ENCODE measurements around the gene IL17C. TPM values are rescaled to one million over a fixed set of nuclear protein-coding genes. Genes with fewer than 3 reads are reported as not detected.

The IL17C gene
- total and polyA plus RNA-seq, 2 of the 8 experiments (the other 6 are each of a cell fraction or from before 2014, with no cell fraction given), result 1.1 to 1.9 TPM

- POLR2A ChIA-PET (ENCODE audit: partially characterized antibody), result interaction anchor here (1.0 to 1.7 kb wide), 2 partner anchors 10 to 71 kb away, joined by 3 to 6 read pairs; no protein-coding TSS in a partner anchor
- Histone ChIP-seq H3K79me2 (ENCODE audit: control insufficient read depth in 1 of 2, insufficient read depth in 2 of 2, low read length in 2 of 2) (peaks cover 0 to 9% of the 10 kb centered on the region in 2 experiments; a peak in 1 of 4 replicates), H3K23ac (ENCODE audit: insufficient read length) (no peak overlapping the region), H2BK15ac (ENCODE audit: low read length) (no peak overlapping the region), H3K27me3 (replicated peaks in 1 of 4; ENCODE audit: control insufficient read depth in 3 of 4, extremely low read depth in 1 of 4, insufficient read depth in 3 of 4, low read length in 3 of 4) (no peaks in the 10 kb centered on the region), H3K27ac (ENCODE audit: low read depth, low read length) (no peak overlapping the region), H3K79me1 (ENCODE audit: low read depth, low read length) (peaks cover 9% of the 10 kb centered on the region; the same call in 1 of the 2 replicates), H3K9ac (replicated peaks in 1 of 4; ENCODE audit: extremely low read depth in 1 of 4, low read depth in 3 of 4, low read length in 3 of 4) (no peak overlapping the region), H2BK5ac (ENCODE audit: low read depth, low read length) (no peak overlapping the region), H2BK120ac (replicated peaks; ENCODE audit: low read depth, low read length) (no peak overlapping the region), H3K4ac (replicated peaks; ENCODE audit: insufficient read length, low read depth, low read length) (no peak overlapping the region), H4K5ac (ENCODE audit: insufficient read length, low read depth, low read length) (no peak overlapping the region), H3K23me2 (ENCODE audit: low read depth, low read length) (no peaks in the 10 kb centered on the region), H3K9me3 (ENCODE audit: insufficient read depth in 2 of 2, low read depth in 1 of 2, low read length in 1 of 2) (no peaks in the 10 kb centered on the region), H4K20me1 (replicated peaks in 1 of 2; ENCODE audit: control insufficient read depth in 1 of 2, insufficient read depth in 2 of 2, low read length in 2 of 2) (peaks cover 12 to 19% of the 10 kb centered on the region in 2 experiments), H4K8ac (ENCODE audit: extremely low read depth, insufficient read depth, low read length) (no peak overlapping the region; the same call in 1 of the 2 replicates), H3K4me3 (ENCODE audit: extremely low read depth in 1 of 4, insufficient read depth in 2 of 4, low read depth in 3 of 4, low read length in 4 of 4) (no peak overlapping the region), H3K36me3 (ENCODE audit: control insufficient read depth in 2 of 4, insufficient read depth in 4 of 4, low read length in 3 of 4) (peaks cover 16 to 35% (median 25%) of the 10 kb centered on the region in 4 experiments), H3K14ac (ENCODE audit: insufficient read length) (no peak overlapping the region), H4K91ac (replicated peaks; ENCODE audit: insufficient read length, low read length) (no peak overlapping the region), H2BK20ac (ENCODE audit: low read length) (no peak overlapping the region), H2AK5ac (ENCODE audit: low read depth, low read length) (no peak overlapping the region), H3K4me1 (replicated peaks in 1 of 4; ENCODE audit: control insufficient read depth in 3 of 4, insufficient read depth in 4 of 4, low read length in 3 of 4) (no peaks in the 10 kb centered on the region; a peak in 1 of 7 replicates), H2BK12ac (ENCODE audit: low read depth, low read length) (no peak overlapping the region), H3K56ac (replicated peaks; ENCODE audit: insufficient read length, low read depth, low read length) (no peak overlapping the region), H2AFZ (ENCODE audit: low read length) (no peak overlapping the region), H3K4me2 (ENCODE audit: insufficient read depth in 1 of 2, low read depth in 2 of 2, low read length in 2 of 2) (no peak overlapping the region), H3K18ac (ENCODE audit: extremely low read depth, low read length) (no peak overlapping the region)
- no peak for TF ChIP-seq CBX8 (IDR thresholded peaks at IDR 0.05; ENCODE audit: borderline replicate concordance, low read depth, low read length)
- no peak for TF ChIP-seq SP2 (IDR thresholded peaks at IDR 0.05; ENCODE audit: low read length)
- no peak for TF ChIP-seq NANOG (IDR thresholded peaks at IDR 0.05; ENCODE audit: insufficient read depth, low read depth, low read length, poor library complexity, severe bottlenecking)
- TF ChIP-seq TAF7 (optimal IDR thresholded peaks at IDR 0.05; ENCODE audit: borderline replicate concordance, low read depth, low read length), result no peak
- TF ChIP-seq GTF2F1 (IDR thresholded peaks at IDR 0.05; ENCODE audit: borderline replicate concordance, low read depth, low read length), result no peak
- TF ChIP-seq SRF (IDR thresholded peaks at IDR 0.05; ENCODE audit: low read depth, low read length), result no peak
- TF ChIP-seq SIX5 (IDR thresholded peaks at IDR 0.05; ENCODE audit: low read depth, low read length), result no peak
- no peak for DNase-seq (ENCODE audit: low read depth in 1 of 2, low spot score in 2 of 2)
- CTCF ChIA-PET (ENCODE audit: partially characterized antibody), result interaction anchor here (0.6 to 11.2 kb wide), 3 partner anchors 10 to 69 kb away, joined by 3 to 89 read pairs (median 3); no protein-coding TSS in a partner anchor
- WGBS, 2 experiments (ENCODE audit: extremely low coverage in 1 of 2, insufficient coverage in 1 of 2, insufficient read length in 1 of 2, insufficient replicate concordance in 2 of 2, low coverage in 1 of 2, low lambda C conversion rate in 2 of 2, missing lambda C conversion rate in 1 of 2), result 96% methylated on average over 28 of the region's 29 CpGs; no CpG with 5 or more reads in 1 of the 2 experiments
- FAIRE-seq, result no peak
These were observed 15.5 kb upstream of the IL17C start for GRCh38 chr16:88622866-88623265.

Data from H1 (cell line).